ENCODE measurements around the gene DTNBP1. TPM values are rescaled to one million over a fixed set of nuclear protein-coding genes. Genes with fewer than 3 reads are reported as not detected.

DTNBP1 gene
- total and polyA plus RNA-seq, 2 of the 8 experiments (the other 6 are each of a cell fraction or from before 2014, with no cell fraction given) = 13.5 to 22.1 TPM

DNA sequence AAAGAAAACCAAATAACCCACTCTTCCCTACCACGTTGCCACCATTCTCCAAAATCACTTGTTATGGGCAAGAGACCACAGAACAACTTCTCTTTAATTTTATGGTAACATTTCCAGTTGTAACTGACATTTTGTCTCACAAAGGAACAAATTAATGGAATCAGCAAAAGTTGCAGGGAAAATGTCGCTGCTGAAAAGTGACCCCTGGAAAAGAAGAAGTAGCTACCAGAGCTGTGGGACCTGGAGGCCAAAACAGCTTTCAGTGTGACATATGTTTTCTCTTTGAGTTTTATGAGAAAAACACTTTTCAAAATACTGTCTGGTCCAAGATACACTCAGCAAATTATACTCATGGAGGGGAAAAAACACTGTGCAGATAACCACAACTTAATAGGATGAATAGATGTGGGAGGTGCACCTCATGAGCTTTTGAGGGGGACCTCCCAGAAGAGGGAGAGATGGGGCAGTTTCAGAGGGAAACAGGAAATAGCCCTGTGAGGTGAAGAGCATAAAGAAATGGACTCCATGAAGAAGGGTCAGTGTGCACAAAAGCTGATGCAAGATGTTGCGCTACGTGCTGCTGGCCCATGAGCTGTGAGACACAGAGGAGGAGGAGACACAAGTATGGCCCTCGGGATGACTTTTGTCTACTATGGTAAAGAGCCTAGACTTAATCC lies 87.3 kb downstream of the DTNBP1 start (continued):
- TF ChIP-seq SP1 (IDR thresholded peaks at IDR 0.05; ENCODE audit: low read depth, low read length) (no peak), GABPA (IDR thresholded peaks at IDR 0.05; ENCODE audit: borderline replicate concordance, insufficient read depth, low read length) (no peak), MAX (IDR thresholded peaks at IDR 0.05) (no peak), SP2 (IDR thresholded peaks at IDR 0.05; ENCODE audit: low read length) (no peak), RAD21 (IDR thresholded peaks at IDR 0.05 in 1 of 2, conservative IDR thresholded peaks at IDR 0.05 in 1 of 2; ENCODE audit: low read depth in 2 of 2, low read length in 2 of 2) (no peak)
